ENCODE data around the gene SYT14.
"Not testable (repeated sequence)": the region's sequence is repeated elsewhere in the genome, so short reads cannot be mapped to it uniquely, and the experiment has no call there.

Gene SYT14

DNA sequence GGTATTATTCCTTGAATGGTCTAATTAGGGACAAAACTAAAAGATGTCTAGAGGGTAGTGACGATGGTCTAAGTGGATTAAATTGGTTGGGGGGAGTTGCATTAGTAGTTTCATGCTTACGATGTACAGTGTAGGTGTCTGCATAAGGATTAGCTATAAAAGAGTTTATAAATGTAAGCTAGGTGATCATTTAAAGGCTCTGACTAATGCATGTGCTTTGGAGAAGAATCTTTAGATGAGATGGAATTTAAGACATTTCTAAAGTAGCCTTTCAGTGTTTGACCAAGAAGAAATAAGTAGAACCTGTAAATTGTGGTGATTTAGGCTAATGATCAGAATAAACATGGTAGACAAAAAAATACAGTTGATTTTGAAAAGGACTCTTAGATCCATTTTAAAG, 7.4 kb downstream of the SYT14 start:
- DNase-seq (ENCODE audit: low read depth in 2 of 2): no peak

DNA sequence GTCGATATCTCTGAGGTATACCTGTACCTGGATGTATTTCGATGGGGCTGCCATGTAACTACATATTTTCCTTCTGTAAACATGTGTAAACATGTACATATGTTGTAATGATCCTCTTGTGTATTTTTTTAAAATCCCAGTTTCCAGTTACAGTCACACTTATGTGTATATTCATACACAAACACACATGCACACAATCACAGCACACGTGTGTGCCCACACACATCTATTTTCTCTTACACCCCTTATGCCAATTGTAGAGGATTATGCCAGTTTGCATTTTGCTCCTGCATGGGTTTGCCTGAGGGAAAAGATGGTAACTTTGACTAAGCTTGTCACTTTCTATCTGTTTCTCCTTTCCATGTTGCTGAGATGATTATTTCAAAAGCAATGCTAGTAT, 10.1 kb downstream of the SYT14 start:
- DNase-seq (ENCODE audit: low read depth in 2 of 2): no peak

DNA sequence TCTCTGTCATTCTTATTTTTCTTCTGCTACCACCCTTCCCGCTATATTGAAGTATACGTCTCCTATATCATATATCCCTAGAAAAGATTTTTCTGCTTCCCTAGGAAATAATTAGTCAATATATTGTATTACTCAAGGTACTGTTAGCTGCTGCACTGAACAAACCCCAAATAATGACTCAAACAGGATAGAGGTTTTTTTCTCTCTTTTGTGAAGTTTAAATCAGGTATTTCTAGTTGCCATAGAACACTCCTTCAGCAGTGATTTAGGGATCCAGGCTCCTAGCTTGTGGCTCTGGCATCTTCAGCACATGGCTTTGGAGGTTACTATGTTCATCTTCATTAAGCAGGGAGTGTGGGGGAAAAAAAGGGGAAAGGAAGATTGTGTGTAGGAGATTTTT, 18.1 kb downstream of the SYT14 start:
- no peak for DNase-seq (ENCODE audit: low read depth in 2 of 2)

DNA sequence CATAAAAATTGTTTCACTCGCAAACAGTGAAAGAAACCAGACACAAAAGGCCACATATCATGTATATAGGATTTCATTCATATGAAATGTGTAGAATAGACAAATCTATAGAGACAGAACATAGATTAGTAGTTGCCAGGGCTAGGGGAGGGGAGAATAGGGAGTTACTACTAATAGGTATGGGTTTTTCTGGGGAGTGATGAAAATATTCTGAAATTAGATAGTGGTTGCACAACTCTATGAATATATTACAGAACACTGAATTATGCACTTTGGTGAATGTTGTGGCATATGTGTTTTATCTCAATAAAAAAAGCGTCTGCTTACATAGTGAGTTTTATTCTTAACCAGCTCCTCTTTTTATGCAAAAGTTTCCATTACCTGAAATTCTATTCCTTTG, 21.6 kb downstream of the SYT14 start:
- DNase-seq (ENCODE audit: low read depth in 2 of 2): no peak

DNA sequence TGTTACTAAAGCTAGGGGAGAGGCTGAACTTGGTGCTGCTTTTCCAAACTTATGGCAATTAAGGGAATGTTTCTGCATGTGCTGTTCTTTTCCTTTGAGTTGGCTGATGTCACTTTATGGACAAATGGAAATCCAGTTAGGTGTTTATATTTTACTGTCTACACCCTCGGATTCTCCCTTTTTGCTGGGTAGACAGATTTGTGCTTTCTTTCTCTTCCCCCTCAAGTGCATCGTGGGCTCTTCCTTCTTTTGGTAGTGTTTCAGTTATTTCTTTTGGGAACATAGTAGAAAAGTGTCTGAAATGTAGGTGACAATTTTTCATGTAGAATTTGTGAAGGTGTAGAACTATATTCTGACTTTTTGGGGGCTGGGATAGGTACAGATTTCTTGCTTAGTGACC, 22.9 kb downstream of the SYT14 start:
- DNase-seq (ENCODE audit: low read depth in 2 of 2): no peak

DNA sequence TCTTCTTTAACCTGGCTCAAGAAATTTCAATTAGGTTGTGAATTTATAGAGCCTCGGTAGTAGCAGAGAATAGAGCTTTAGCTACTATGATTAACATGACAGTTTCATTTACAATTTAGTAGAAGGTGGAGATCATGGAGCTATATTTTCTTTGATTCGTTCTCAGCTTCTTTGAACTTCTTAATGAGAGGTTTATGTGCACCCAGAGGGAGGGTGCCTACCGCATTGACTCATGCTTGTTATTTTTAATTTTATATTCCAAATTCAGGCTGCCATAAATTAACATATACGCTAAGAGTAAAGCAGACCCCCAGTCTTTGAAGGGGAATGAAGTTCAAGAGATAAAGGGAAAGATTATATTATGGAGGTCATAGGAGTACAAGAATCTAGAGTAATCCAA, 24.4 kb downstream of the SYT14 start:
- DNase-seq (ENCODE audit: low read depth in 2 of 2): no peak

DNA sequence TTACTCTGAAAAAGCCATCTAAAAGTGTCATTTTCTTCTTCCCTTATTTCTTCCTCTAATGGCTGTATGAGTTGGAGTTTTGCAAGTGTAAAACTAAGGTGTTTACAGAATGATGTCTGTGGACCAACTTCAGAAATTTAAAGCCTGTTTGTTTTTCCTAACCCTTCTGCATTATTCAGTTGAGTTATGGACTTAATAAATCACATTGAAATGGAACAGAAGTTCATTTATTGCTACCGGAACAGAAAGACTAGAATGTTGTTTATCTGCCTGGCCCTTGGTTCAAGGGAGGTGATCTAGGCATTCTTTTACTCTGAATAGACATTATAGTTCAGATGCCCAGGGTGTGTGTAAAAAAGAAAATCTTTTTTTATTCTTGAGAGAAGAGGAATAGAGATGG, 24.8 kb downstream of the SYT14 start:
- no peak for DNase-seq (ENCODE audit: low read depth in 2 of 2)

DNA sequence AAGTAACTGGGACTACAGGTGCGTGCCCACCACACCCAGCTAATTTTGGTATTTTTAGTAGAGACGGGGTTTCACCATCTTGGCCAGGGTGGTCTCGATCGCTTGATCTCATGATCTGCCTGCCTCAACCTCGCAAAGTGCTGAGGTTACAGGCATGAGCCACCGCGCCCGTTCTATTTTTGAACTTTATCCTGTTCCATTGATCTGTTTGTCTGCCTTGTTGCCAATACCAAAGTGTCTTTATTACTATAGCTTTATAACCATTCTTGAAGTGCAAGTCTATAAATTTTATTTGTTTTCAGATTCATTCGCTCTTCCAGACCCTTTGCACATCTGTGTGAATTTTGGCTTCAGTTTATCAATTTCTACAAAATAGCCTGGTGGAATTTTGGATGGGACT, 28.0 kb downstream of the SYT14 start:
- DNase-seq (ENCODE audit: low read depth in 2 of 2): no peak

DNA sequence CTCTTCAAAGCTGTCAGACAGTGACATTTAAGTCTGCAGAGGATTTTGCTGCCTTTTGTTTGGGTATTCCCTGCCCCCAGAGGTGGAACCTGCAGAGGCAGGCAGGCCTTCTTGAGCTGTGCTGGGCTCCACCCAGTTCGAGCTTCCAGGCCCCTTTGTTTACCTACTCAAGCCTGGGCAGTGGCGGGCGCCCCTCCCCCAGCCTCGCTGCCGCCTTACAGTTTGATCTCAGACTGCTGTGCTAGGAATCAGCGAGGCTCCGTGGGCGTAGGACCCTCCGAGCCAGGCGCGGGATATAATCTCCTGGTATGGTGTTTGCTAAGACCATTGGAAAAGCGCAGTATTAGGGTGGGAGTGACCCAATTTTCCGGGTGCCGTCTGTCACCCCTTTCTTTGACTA, 40.7 kb downstream of the SYT14 start:
- DNase-seq (ENCODE audit: low read depth in 2 of 2): not testable (repeated sequence)

DNA sequence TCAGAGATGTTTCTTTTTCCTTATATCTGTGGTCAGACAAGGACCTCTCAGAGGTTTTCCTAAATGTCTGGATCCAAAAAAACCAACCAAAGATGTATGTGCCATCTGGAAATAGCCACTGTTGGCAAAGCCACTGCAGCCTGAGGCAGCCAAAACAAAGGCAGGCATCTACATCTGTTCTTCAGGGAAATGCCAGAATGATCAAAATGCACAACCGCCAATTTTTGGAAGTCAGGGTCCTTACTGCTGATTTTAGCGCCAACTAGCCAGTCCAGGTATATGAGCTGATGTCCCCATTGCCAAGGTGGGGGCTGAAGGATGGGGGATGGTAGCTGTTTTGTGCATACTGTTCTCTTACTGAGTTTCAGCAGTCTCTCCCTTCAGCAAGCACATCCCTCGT, 45.9 kb downstream of the SYT14 start:
- no peak for DNase-seq (ENCODE audit: low read depth in 2 of 2)

DNA sequence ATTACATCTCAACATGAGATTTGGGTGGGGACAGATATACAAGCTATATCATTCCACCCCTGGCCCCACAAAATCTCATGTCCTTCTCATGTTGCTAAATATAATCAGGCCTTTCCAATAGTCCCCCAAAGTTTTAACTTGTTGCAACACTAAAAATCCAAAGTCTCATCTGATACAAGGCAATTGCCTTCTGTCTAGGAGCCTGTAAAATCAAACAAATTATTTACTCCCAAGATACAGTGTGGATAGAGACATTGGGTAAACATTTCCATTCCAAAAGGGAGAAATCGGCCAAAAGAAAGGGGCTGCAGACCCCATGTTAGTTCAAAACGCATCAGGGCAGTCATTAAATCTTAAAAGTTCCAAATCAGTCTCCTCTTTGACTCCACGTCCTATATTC, 47.0 kb downstream of the SYT14 start:
- no peak for DNase-seq (ENCODE audit: low read depth in 2 of 2)

DNA sequence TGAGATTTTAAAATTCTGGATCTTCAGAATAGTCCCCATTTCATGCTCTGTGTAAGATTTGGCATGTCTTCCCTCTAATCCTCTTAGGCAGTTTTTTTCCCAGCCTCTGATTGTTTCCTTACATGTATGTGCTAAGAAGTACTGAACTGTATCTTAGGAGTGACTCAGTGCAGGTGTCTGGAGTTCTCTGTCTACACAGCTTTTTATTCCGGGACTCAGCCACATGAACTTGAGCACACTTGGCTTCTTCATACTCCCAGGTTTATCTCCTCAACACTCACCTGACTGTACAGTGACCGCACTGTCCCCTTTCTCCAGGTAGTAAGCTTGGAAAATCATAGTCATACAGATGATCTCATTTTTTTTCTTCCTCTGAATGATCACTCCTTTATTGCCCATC, 50.7 kb downstream of the SYT14 start:
- DNase-seq (ENCODE audit: low read depth in 2 of 2): no peak

DNA sequence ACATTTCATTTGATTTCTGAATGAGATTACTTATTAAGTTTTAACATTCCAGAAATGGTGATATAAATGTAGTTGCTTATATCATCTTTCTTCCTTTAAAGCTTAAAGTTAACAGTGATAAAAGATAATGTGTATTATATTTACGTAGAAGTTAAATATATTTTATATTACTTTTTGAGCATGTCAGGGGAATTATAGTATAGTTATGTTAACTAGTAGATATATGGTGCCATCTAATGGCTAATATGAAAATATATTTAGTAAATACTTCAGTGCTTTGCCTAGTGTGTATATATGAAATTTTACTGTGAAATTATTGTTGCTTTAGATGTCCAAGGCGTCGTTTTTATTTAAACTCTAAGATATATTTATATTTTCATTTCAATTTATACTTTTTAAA, 51.5 kb downstream of the SYT14 start:
- no peak for DNase-seq (ENCODE audit: low read depth in 2 of 2)

DNA sequence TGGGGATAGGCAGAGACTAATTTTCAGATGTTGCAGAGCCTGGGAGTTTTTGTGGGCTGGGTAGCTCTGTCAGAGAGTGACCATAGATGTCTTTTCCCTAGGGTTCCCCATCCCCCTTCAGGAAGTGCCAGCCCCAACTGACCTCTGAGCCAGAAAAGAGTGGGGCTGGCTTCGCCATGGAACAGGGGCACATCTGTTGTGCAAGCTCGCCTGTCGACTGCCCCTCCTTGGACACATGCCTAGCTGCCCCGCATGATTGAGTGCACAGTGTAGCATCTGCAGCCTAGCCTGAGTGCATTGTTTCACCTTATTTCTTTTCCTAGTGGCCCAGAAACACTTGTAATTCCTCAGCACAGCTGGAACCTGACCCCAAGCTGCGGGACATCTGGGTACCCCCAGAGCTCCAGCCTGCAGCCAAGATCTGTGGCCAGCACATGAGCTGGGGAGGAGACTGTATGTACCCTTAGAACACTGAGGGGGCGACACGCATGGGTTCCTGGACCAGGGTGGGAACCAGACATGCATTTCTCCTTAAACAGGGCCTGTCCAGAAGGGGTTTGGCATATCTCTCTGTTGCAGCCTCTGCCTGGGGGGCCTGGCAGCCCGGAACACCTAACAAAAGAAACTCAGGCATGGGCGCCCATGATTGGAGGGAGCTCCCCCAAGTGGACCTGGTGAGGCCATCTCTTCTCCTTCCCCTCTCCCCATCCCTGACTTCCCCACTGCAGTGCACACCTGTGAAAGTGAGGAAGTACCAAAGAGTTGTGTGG, 55.2 kb downstream of the SYT14 start:
- no peak for DNase-seq (ENCODE audit: low read depth in 2 of 2)

DNA sequence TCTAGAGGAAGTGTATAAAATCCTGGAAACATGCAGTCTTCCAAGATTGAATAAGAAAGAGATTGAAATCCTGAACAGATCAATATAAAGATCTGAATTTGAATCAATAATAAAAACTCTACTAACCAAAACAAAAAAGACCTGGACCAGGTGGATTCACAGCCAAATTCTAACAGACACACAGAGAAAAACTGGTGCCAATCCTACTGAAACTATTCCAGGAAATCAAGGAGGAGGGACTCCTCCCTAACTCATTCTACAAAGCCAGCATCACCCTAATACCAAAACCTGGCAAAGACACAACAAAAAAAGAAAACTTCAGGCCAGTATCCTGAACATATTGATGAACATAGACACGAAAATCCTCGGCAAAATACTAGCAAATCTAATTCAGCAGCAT, 58.3 kb downstream of the SYT14 start:
- DNase-seq (ENCODE audit: low read depth in 2 of 2): no peak

DNA sequence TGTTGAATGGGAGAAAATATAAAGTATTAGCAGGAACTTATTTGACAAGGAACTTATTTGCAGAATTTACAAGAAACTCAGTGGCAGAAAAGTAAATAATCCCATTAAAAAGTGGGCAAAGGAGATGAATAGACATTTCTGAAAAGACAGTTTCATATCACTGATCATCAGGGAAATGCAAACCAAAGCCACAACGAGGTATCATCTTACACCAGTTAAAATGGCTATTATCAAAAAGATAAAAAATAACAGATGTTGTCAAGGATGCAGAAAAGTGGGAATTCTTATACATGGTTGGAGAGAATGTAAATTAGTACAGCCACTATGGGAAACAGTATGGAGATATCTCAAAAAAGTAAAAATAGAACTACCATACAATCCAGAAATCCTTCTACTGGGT, 61.0 kb downstream of the SYT14 start:
- no peak for DNase-seq (ENCODE audit: low read depth in 2 of 2)

DNA sequence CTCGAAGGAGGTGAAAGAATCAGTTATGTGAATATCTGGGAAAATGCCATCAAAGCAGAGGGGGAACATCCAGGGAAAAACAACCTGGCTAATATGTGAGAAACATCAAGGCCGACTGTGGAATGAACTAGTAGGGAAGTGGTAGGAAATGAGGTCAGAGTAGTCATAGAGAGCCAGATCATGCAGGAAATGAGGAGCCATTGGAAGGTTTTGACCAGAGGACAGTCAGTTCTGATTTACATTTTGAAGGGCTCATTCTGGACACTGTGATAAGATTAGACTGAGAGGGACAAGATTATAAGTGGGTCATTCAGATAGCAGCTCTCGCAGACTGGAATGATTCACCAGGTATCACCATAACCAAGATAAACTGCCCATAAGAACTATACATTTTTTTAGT, 63.7 kb downstream of the SYT14 start:
- no peak for DNase-seq (ENCODE audit: low read depth in 2 of 2)

DNA sequence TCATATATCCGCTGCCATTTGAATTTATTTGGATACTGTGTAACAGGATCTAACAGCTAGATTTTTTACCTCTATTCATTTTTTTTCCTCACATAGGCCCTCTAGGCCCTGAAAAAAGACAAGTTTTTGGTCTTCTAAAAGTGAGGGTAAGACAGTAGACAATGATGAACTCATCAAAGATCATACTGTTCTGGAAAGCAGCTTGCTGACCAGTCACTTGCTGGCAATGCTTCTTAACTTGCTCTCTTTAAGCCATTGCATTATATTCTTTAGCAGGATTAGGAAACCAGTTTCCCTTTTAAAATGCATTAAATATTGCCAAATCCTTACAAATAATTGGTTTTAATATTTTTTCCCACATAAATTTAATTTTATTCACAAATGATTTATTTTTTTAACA, 65.5 kb downstream of the SYT14 start:
- DNase-seq (ENCODE audit: low read depth in 2 of 2): no peak

DNA sequence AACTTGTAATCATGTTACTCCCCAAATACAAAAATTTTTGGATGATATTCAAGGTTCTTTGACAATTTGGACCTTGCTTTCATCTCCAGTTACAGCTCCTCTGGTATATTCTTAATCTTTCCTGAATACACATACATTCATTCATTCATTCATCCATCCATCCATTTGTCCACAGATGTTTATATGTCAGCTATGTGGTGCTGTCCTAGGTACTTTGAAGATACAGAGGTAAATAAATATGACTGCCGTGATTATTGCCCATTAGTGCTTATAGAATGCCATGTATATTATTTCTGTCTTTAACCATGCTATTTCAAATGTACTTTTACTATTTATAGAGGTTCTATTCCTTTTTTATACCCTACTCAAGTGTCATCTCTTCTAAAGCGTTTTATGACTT, 72.1 kb downstream of the SYT14 start:
- no peak for DNase-seq (ENCODE audit: low read depth in 2 of 2)

DNA sequence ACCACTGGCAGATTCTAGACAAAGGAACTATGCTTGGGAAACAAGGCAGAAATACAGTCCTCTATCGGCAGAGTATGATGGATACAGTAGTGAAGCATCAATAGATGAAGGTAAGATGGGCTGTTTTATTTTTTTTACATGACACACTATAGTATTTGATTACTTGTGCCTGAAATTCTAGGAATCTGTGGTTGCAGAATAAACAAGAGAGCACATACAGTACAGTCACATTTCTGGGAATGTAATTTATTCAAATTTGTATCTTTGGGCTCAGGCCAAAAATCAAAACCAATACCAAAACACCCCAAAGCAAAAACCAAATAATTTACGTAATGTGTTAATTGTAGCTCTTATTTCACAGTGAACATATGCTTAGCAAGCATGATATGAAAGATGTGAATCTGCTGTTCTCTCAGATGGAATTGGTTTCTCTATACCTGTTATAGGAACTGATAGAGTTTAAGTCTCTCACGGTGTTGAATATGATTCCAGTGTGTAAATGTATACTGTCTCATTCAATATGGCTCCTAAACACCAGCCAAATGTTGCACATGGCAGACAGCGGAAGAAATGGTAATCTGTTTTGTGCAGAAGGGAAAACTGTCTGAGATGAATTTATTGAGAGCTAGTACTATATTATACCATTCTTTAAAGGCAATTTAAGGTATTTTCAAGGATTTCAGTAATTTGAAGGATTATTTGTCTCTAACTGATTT, 83.3 kb downstream of the SYT14 start:
- no peak for DNase-seq (ENCODE audit: low read depth in 2 of 2)

DNA sequence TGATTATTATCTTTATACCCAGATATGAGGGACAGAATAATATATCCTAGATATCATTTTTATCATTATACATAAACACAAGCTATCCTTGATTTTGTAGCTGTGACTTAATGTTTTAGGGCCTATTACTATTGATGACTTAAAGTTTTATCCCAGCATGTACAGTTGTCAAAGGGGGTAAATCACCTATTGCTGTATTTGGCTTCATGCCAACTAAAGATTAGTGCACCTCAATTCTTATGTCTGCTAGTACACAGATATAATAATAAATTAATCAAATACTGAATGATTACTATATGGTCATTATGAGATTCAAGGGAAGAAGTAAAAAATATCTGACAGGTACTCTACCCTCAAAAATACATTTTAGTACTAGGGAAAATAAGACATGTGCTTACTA, 84.0 kb downstream of the SYT14 start:
- no peak for DNase-seq (ENCODE audit: low read depth in 2 of 2)

DNA sequence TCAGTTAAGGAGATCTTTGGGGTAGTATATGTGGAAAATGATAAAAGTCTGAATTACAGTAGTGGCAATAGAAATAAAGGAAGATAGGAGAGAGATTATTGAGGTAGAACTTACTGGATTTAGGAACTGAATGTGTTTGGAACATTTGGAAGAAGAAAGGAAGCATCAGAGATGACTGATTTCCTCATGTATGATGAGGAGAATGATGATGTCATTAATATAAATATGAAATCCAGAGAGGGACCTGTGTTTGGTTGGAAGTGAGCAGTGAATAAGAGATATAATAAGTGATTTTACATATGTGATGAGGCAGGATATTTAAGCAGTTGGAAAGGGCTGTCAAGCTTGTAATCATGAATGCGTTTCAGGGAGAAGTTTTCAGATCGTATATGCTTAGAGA, 86.3 kb downstream of the SYT14 start:
- DNase-seq (ENCODE audit: low read depth in 2 of 2): no peak

DNA sequence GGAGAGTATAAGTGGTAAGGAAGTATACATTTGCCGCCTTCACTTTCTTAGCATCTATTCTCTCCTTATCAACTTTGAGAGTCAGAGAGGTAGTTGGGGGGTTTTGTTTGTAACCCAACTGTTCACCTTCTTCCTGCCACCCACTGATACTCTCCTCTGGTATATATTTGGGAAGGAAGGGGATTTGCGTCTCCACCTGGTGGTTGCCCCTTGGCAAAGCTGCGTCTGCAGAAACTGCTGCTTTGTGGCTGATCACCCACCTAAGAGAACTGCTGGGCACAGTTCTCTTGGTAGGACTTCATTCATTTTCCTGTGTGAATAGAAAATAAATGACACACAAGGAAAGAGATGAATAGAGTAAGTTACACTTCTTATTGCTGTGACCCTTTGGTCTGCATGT, 87.0 kb downstream of the SYT14 start:
- DNase-seq (ENCODE audit: low read depth in 2 of 2): no peak

DNA sequence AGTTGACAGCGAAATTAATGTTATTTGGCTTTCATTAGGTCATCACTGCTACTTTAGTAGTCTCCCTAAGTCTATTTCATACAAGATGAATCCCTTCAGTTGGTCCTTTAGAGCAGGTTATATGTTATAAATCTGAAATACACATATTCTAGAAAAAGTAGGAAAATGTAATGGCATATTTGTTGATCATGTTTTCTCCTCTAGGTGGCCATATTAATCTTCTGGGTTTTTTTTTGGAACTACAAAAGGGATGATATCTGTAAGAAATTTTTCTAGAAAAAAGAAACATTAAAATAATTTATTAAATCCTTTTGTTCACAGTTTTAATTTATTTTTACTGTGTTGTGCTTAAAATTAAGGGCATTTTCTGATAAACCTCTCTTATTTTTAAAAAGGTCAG, 87.9 kb downstream of the SYT14 start:
- DNase-seq (ENCODE audit: low read depth in 2 of 2): no peak

Measured in stimulated activated CD8-positive, alpha-beta memory T cell treated with anti-CD3 and anti-CD28 coated beads, Interleukin-7, amount 100 ng/mL, for 1 hour (primary cell).